Loucy (cell line): ENCODE data around the gene ZNF831.

ENCODE experiments used
- H2AFZ ChIP-seq: fragments of 200-600 bp; sonication (generic); 2 replicates; pipeline ENCODE4 v1.6.0; 2016; ENCODE audit warnings: antibody characterized with exemption, mild to moderate bottlenecking, low read length, moderate library complexity
- H3F3A ChIP-seq: fragments of 200-600 bp; 2 replicates; pipeline ENCODE4 v1.6.0; 2016; ENCODE audit warnings: antibody characterized with exemption, low read depth, mild to moderate bottlenecking
- H3K27me3 ChIP-seq: fragments of 200-600 bp; sonication (generic); 2 replicates; pipeline ENCODE4 v1.6.1; 2014; ENCODE audit warnings: low read length, mild to moderate bottlenecking; ENCODE audit not compliant: insufficient read depth, poor library complexity, severe bottlenecking
- H3K36me3 ChIP-seq: fragments of 200-600 bp; sonication (generic); 2 replicates; pipeline ENCODE4 v1.6.1; 2016; ENCODE audit warnings: low read length; ENCODE audit not compliant: insufficient read depth
- H3K4me1 ChIP-seq: fragments of 200-600 bp; sonication (generic); 2 replicates; pipeline ENCODE4 v1.5.1; 2014; ENCODE audit warnings: low read length, mild to moderate bottlenecking; ENCODE audit not compliant: insufficient read depth, poor library complexity, severe bottlenecking
- H3K4me2 ChIP-seq: fragments of 200-600 bp; sonication (generic); 2 replicates; pipeline ENCODE4 v1.6.0; 2014; ENCODE audit warnings: antibody characterized with exemption, low read length, low read depth, mild to moderate bottlenecking; ENCODE audit not compliant: poor library complexity, severe bottlenecking
- H3K4me3 ChIP-seq: fragments of 200-600 bp; sonication (generic); 2 replicates; pipeline ENCODE4 v1.5.1; 2014; ENCODE audit warnings: low read length, mild to moderate bottlenecking, mixed read lengths; ENCODE audit not compliant: poor library complexity, severe bottlenecking
- H3K79me2 ChIP-seq: fragments of 200-600 bp; sonication (generic); 2 replicates; pipeline ENCODE4 v1.6.1; 2014; ENCODE audit warnings: low read length; ENCODE audit not compliant: insufficient read depth
- H3K9ac ChIP-seq: fragments of 200-600 bp; sonication (generic); 2 replicates; pipeline ENCODE4 v1.6.0; 2014; ENCODE audit warnings: mild to moderate bottlenecking, low read depth, low read length, moderate library complexity; ENCODE audit not compliant: poor library complexity, severe bottlenecking
- H3K9me2 ChIP-seq: fragments of 200-600 bp; sonication (generic); replicated peaks from 2 replicates; pipeline ENCODE4 v1.6.1; 2016; ENCODE audit warnings: low read depth, low read length, mixed read lengths
- H3K9me3 ChIP-seq: fragments of 200-600 bp; sonication (generic); 2 replicates; pipeline ENCODE4 v1.6.1; 2014; ENCODE audit warnings: mild to moderate bottlenecking, antibody characterized with exemption, low read length, low read depth; ENCODE audit not compliant: insufficient read depth
- H4K20me1 ChIP-seq: fragments of 200-600 bp; sonication (generic); 2 replicates; pipeline ENCODE4 v1.6.0; 2014; ENCODE audit warnings: antibody characterized with exemption, low read length, mild to moderate bottlenecking; ENCODE audit not compliant: insufficient read depth, poor library complexity, severe bottlenecking
- EZH2phosphoT487 ChIP-seq: fragments of 200-600 bp; IDR thresholded peaks from 2 replicates; pipeline ENCODE4 v1.6.1; 2018; ENCODE audit warnings: antibody characterized with exemption, mild to moderate bottlenecking, moderate library complexity, borderline replicate concordance
- TF ChIP-seq, protein P1 (sequence below): fragments of 200-600 bp; sonication (generic); conservative IDR thresholded peaks from 2 replicates; pipeline ENCODE4 v1.5.1; 2014; ENCODE audit warnings: mild to moderate bottlenecking, antibody characterized with exemption, low read length

The ZNF831 gene

DNA sequence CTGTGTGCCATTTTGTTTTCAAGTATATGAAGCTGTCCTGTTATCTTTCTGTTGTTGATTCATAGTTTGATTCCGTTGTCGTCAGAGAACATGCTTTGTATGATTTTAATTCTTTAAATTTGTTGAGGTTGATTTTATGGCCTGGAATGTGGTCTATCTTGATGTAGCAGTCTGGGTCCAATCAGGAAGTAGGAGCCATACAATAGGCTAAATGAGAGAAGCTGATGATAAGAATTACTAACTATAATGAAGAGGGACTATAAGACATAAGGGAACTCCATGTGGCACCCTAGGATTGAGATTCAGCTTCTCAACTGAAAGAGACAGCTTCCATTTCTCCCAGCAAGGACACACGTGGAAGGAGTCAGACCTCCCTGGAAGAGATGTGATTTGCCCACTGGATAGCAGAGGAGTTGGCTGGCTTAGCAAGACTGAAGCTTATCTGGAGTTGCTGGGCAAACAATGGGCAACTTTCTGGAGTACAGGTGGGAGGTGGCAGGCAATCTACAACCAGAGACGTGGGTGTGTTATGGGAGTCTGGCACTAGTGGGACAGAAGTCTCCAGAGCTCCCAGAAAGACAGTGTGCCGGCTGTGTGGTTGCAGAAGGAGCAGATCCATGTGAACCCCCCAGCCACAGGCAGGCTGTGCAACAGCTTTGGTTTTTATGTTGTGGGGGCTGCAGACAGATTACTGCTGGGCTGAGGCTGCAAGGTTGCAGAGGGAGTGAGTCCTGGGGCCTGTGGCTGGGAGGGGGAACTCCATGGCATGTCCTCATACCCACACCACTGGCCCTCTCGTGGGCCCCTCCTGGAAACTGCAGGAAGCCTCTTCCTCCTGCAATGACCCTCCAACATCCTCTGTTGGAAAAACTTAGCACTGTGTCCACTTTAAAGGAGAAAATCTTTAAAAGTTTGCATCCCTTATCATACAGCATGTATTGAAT, 7.1 kb downstream of the ZNF831 start:
- Histone ChIP-seq H2AFZ (no peak overlapping the region), H3K4me2 (no peak overlapping the region), H3K36me3 (no peaks in the 10 kb centered on the region), H3K4me3 (no peak overlapping the region), H3K9ac (no peak overlapping the region), H3K27me3 (no peaks in the 10 kb centered on the region), H3K4me1 (no peaks in the 10 kb centered on the region), H3K79me2 (no peaks in the 10 kb centered on the region), H3K9me3 (no peaks in the 10 kb centered on the region), H4K20me1 (no peaks in the 10 kb centered on the region), H3F3A (no peaks in the 10 kb centered on the region), H3K9me2 (no peaks in the 10 kb centered on the region)
- TF ChIP-seq, protein P1, sequence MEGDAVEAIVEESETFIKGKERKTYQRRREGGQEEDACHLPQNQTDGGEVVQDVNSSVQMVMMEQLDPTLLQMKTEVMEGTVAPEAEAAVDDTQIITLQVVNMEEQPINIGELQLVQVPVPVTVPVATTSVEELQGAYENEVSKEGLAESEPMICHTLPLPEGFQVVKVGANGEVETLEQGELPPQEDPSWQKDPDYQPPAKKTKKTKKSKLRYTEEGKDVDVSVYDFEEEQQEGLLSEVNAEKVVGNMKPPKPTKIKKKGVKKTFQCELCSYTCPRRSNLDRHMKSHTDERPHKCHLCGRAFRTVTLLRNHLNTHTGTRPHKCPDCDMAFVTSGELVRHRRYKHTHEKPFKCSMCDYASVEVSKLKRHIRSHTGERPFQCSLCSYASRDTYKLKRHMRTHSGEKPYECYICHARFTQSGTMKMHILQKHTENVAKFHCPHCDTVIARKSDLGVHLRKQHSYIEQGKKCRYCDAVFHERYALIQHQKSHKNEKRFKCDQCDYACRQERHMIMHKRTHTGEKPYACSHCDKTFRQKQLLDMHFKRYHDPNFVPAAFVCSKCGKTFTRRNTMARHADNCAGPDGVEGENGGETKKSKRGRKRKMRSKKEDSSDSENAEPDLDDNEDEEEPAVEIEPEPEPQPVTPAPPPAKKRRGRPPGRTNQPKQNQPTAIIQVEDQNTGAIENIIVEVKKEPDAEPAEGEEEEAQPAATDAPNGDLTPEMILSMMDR, result no peak
- TF ChIP-seq EZH2phosphoT487, result no peak

DNA sequence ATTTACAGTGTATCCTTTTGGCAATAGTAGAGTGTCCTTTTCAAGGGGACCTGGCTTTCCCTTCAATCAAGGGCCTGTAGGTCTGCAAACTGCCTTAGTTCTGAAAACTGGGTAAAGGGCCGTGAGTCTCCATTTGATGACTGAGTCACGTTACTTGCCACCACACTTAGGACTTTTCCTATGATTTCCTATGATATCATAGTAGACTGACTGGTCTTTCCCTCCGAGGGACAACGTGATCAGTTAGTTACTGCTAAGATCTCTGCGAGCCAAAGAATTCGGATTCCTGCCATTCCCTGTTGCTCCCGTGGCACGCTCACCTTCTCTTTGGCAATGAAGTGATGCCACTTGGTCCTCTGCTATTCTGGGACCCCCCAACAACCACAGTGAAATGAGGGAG, 8.4 kb downstream of the ZNF831 start:
- H3K36me3 ChIP-seq, result no peaks in the 10 kb centered on the region
- H3K79me2 ChIP-seq, result no peaks in the 10 kb centered on the region
- H3K4me1 ChIP-seq, result no peaks in the 10 kb centered on the region
- H3K9me2 ChIP-seq, result no peaks in the 10 kb centered on the region
- H3K9me3 ChIP-seq, result no peaks in the 10 kb centered on the region
- no peak overlapping the region for H2AFZ ChIP-seq
- H3F3A ChIP-seq, result no peaks in the 10 kb centered on the region
- H3K4me3 ChIP-seq, result no peak overlapping the region
- H3K4me2 ChIP-seq, result no peak overlapping the region
- H3K9ac ChIP-seq, result no peak overlapping the region
- H4K20me1 ChIP-seq, result no peaks in the 10 kb centered on the region
- TF ChIP-seq EZH2phosphoT487, result no peak
- TF ChIP-seq, protein P1, result no peak
- no peaks in the 10 kb centered on the region for H3K27me3 ChIP-seq

DNA sequence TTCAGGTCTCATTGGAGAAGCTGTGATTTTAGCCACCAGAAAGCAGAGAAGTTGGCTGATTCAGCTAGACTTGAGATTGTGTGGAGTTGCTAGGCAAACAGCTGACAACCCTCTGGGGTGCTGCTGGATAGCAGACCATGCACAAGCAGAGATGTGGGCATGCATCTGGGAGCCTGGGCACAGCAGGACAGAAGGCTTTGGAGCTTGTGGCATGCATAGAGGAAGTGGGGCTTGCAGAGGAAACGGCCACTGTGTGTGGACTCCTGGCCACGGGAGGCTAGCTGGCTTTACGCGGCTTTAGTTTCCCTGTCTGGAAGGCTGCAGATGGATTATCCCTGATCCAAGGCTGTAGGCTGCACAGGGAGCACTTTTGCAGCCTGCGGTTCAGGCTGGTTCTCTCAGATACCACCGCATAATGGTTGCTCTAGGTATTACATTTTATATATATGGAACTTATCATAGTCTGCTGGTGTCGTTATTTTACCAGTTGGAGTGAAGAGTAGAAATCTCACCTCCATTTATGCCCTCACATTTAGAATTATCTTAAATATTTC, 10.4 kb downstream of the ZNF831 start:
- Histone ChIP-seq H2AFZ (no peak overlapping the region), H3F3A (no peaks in the 10 kb centered on the region), H3K36me3 (no peaks in the 10 kb centered on the region), H3K79me2 (no peaks in the 10 kb centered on the region), H3K9me3 (no peaks in the 10 kb centered on the region), H3K9me2 (no peaks in the 10 kb centered on the region), H4K20me1 (no peaks in the 10 kb centered on the region), H3K4me3 (no peak overlapping the region), H3K4me2 (no peak overlapping the region), H3K27me3 (no peaks in the 10 kb centered on the region), H3K4me1 (no peaks in the 10 kb centered on the region), H3K9ac (no peak overlapping the region)
- TF ChIP-seq, protein P1, result no peak
- TF ChIP-seq EZH2phosphoT487, result no peak
